Nasal cavity respiratory epithelium epithelial cell of viscerocranial mucosa (primary cell): ENCODE results near the gene RGS16. TPM values are rescaled to one million over a fixed set of nuclear protein-coding genes. Genes with fewer than 3 reads are reported as not detected.

Experiments used
- total RNA-seq: library from RNA; depleted of rRNA; stranded (reverse); fragments of >200 nt; gene quantifications from 2 replicates; pipeline ENCODE4 v1.2.3, GENCODE V29; 2014

RGS16 gene, protein sequence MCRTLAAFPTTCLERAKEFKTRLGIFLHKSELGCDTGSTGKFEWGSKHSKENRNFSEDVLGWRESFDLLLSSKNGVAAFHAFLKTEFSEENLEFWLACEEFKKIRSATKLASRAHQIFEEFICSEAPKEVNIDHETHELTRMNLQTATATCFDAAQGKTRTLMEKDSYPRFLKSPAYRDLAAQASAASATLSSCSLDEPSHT
- total RNA-seq: 2.4 and 7.5 TPM in 2 replicates

DNA sequence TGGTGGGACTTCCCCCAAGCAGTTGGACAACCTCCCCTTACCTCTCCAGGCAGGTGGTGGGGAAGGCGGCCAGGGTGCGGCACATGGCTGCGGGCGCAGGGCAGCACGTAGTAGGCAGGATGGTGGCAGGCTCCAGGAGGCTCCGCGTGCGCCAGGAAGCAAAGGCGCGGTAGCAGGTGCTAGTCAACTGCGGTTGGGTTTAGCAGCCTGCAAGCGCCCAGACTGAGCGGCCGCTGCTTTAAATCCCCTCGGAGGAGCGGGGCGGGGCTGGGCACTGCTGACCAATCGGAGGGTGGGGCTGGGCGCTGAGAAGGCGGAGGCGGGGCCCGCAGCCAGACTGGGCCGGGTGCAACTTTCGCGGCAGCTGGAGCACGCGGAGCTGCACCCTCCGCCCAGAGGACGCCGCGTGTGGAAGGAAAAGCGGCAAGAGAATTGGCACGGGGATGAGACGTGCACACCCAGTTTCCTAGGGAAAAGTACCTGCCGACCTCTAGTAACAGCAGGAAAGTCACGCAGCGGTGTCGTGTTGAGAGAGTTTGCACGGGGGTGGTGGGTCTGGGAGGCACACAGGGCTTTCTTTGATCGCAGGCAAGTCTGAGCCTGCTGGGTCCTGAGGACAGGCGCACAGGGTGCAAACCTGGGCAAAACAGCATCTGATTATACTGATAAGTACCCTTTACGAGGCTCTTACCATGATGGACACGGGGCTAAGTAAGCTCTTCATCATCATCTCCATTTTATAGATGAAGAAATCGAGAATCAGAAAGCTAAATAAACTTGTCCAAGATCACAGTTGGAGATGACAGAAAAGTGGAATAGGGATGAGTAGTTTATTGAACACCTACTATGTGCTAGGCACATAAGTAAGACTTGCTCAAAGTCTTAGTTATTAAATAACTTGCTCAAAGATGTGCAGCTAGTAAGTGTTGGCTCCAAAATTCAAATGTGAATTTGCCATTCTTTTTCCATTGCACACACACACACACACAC is at the start of gene RGS16:
Gene RGS16, minus strand, starts transcription at position 215 of the 990 bp plus-strand sequence. Its CDS starts 130 bp downstream, at position 85.

DNA sequence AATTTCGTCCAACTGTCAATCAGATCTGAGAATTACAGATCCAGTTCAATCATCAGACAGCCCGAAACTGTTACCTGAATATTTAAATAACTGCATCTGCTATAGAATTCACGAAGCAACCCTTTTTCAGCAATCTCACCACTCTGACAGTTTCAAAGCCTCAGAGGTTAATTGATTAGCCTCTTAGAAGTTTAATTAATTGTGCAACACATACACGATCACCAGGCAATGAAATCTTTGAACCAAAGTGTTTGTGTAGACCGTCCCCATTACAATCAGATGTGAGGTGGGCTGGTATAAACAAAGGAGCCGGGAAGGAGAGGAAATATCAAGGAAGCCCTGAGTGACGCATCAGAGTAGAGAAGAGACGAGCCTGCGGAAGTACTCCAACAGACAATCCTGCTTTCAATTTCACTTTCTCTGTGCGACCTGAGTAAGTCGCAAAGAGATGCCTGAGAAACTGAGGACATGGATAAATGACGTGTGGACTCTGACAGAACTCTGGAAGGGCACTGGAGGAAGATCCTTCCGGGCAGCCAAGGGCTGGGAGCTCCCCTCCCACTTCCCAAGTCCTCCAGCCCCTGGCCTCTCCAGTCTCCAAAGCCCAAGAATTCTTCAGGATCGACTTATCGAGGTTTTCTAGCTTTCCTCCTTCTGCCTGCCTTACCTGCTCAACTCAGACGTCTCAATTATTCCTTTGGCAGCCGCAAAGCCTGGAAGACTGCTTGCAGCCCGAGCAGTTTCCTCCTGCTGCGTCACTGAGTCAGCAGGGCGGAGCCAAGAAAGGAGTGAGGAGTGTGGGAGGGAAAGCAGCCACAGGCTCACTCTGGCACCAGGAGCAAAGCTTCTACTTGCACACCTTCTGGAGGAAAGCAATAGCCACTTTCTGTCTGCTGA is 15.4 kb downstream of the RGS16 start, which contains the start of gene RNASEL:
Gene RNASEL, minus strand, starts transcription at position 757 of the 897 bp plus-strand sequence. CDS start 2,450 bp downstream, outside the sequence.

Other genes with a start within 250 kb of the RGS16 start
- 136 and 1,466 TPM in 2 replicates for gene GLUL, start 212.6 kb downstream of the RGS16 start, total RNA-seq
- not detected in 2 replicates for gene TEDDM1, start 203.7 kb downstream of the RGS16 start, total RNA-seq
- gene RGSL1, start 154.2 kb downstream of the RGS16 start, total RNA-seq: not detected in 2 replicates
- gene RNASEL, start 15.1 kb downstream of the RGS16 start, total RNA-seq: 3.4 and 11.4 TPM in 2 replicates
- not detected in 2 replicates for gene RGS8, start 80.2 kb upstream of the RGS16 start, total RNA-seq
- 3.8 and 19.7 TPM in 2 replicates for gene NPL, start 185.4 kb upstream of the RGS16 start, total RNA-seq
- gene DHX9, start 235.0 kb upstream of the RGS16 start, total RNA-seq: 84.4 and 142 TPM in 2 replicates